Measurements from ENCODE around the gene ENPP3.

GRCh38 chr6:131655951-131656350 lies 18.8 kb downstream of the ENPP3 start:
- TF ChIP-seq CTCF (IDR thresholded peaks at IDR 0.05): no peak
- TF ChIP-seq POLR2A (IDR thresholded peaks at IDR 0.05): no peak

Measured in testis (tissue), 2 donors.